Activated T-cell treated with anti-CD3 and anti-CD28 coated beads for 48 hours (primary cell): ENCODE results near the gene ANKRD23.

Source experiments
- DNase-seq: peaks from one replicate; pipeline ENCODE4 v3.0.0-alpha.2; 2020; ENCODE audit warnings: low read depth

The ANKRD23 gene

DNA sequence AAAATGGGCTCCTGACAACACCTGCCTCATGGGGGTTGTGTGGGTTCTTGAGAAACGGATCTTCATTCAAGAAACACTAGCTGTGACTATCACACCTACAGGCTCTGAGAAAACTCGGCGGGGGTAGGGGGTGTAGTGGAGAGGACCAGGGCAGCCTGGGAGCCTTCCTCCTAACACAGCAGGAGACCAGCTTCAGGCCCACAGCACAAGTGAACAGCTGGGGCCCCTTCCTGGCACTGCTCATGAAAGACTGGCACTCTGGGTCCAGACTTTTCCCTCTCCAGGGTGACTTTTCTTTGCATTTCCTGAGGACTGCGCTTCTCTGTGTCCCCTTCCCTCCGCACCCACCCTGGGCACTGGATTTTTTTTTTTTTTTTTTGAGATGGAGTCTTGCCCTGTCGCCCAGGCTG lies 33.2 kb upstream of the ANKRD23 start:
- no peak for DNase-seq

DNA sequence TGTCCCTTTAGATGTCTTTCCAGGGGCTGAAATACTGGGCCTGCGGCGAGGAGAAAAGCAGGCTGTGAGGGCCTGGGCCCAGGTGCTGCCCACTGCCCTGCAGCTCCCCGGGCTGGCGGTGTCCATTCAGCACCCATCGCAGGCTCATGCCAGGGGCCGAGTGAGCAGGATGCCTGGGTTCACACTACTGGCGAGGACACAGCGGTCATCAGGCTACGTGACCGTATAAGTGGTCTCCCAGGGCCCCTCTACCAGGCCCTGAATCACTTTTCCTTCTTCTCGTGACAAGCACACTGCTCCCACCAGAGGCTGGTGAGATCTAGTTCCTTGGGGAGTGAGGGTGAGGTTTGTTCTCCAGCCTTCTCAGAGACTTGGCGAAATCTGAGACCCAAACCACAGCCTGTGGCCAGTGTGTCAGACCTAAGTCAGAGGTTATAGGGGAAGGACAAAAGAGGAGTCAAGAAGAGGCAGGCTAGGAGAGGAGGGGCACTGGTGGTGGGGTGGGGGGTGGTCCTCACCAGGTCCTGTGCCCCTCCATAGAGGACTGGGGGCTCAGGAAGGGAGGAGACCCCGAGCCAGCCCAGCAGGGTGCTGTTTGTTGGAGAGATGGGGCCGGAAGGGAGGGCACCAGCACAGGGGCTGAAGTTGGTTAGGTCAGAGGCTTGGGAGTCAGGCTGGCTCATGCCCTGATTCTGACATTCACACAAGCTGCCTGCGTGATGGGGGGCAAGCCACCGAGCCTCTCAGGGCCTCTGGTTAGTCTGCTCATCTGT lies 32.6 kb upstream of the ANKRD23 start:
- DNase-seq = no peak

DNA sequence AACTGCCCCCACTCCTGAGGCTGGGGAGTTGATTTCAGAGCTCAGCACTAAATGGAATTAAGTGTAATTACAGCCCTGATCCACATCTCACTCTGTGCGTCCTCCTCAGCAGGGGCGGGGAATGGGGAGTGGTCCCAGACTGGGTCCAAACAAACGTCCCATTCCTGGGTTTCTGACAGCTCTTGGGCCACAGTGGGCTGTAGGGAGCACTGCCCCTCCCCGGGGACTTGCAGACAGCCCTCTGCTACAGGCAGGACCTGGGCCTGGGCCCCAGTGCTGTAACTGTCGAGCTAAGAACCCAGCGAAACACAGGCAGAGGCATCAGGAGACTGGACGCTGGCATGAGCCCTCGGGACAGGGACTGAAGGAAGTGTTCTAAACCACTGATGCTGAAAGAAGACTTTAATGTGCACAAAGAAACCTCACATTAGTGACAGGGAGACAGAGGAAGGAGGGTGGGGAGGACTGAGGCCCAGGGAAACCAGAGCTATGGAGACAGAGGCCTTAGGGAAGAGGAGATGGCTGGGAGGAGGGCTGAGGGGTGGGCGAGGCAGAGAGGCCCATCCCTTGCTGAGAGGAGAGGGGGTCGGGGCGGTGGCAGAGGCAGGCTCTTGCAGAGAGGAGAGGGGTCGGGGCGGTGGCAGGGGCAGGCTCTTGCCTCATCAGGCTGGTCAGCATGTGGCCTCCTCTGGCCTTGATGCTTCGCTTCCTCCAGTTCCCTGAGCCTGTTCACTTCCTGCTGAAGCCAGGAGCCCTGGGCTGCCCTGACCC lies 31.9 kb upstream of the ANKRD23 start:
- no peak for DNase-seq

DNA sequence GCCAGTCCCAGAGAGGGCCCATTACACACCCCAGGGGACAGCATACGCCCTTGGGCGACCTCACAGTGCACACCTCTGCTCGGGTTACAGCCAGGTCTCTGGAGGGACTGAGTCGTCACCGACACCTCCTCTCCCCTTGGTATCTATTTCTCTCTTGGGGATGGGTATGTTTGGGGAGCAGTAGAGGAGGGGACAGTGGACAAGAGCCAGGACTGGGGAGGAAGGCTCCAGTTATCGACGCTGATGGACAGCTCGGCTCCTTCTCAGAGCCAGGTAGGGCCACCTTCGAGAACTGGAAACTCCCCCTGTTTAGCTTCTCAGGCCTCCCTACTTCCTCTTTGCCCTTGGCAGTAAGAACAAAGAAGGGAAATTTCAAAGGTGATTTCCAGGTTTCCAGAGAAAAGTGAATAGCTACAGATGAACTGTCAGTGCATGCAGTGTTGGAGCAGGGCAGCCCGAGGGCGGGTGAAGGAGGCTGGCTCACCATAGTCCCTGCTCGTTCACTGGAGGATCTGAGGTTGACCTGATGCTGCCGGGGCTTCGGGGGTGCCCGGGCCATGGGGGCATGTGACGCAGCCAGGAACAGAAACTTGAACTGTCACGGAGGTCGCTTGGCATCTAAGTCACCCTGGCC lies 30.5 kb upstream of the ANKRD23 start:
- no peak for DNase-seq

DNA sequence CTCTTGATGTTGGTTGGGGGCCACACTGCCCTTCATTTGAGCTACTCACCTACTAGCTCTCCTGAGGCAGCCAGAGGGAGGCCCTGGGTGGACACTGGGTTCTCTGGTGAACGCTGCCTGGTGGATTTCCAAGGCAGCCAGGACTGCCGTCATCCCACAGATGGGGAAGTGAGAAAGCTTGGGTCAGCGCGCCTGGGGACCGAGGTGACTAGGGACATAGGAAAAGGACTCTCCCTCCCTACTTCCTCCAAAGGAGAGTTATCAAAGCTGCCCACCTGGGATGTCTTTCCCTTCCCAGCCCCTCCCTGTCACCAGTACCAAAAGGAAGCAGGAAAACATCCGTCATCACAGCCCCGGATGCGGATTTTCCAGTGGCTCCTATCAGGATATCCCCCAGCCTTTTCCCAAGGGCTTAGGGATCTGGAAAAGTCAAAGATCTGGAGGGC lies 29.9 kb upstream of the ANKRD23 start:
- no peak for DNase-seq

DNA sequence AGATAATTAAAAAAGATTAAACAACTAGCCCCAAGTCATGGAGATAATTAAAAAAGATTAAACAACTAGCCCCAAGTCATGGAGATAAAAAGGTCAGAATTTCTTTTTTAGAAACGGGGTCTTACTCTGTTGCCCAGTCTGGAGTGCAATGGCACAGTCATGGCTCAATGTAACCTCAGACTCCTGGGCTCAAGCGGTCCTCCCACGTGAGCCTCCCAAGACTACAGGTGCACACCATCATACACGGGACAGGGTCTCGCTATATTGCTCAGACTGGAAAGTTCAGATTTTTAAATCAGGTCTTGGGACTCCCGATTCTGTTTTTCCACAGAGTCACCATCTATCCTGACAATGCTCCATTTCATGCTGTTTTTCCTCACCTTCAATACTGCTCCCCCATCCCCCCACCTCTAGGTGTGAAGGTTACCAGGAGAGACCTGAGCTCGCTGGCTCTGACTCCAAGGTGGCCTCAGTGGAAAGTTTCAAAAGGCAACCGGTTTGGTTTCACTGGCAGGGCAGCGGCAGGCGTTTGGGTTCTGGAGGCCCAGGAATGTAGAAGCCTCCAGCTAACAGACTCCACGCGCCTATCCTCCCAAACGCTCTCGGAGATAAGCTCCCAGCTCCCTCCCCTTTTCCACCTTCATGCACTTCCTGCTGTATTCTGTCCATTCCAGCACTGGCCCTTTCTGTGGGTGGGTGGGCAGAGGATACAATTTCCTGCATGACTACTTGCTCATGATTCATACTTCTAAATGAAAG lies 28.9 kb upstream of the ANKRD23 start:
- no peak for DNase-seq

DNA sequence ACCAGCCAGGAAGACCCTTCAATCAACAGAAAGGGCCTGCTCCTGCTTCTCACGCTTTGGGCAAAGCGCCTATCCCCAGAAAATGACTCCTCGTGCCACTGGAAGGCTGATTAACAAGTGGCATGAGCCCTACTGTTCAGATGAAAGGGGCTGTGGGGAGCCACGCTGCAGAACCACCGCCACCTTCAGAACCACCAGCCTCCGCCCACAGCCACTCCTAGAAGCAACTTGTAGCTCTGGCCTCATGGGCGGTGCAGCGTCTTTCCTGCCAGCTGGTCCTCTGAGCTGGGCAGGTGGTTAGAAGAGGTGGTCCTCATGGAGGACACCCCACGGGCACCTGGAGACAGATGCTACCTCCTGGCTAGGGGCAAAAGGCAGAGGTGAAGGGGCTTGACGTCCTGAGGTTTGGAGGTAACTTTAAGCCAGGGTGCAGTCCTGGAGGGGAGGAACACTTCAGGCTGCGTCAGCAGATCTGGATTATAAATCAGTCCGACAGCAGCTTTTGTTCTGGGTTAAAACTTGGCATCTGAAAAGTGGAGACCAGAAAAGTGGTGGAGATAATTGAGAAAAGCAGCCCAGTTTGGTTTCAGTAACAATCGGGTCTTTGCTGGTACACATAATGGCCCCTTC lies 26.9 kb upstream of the ANKRD23 start:
- peak; percentile 45 for DNase-seq

DNA sequence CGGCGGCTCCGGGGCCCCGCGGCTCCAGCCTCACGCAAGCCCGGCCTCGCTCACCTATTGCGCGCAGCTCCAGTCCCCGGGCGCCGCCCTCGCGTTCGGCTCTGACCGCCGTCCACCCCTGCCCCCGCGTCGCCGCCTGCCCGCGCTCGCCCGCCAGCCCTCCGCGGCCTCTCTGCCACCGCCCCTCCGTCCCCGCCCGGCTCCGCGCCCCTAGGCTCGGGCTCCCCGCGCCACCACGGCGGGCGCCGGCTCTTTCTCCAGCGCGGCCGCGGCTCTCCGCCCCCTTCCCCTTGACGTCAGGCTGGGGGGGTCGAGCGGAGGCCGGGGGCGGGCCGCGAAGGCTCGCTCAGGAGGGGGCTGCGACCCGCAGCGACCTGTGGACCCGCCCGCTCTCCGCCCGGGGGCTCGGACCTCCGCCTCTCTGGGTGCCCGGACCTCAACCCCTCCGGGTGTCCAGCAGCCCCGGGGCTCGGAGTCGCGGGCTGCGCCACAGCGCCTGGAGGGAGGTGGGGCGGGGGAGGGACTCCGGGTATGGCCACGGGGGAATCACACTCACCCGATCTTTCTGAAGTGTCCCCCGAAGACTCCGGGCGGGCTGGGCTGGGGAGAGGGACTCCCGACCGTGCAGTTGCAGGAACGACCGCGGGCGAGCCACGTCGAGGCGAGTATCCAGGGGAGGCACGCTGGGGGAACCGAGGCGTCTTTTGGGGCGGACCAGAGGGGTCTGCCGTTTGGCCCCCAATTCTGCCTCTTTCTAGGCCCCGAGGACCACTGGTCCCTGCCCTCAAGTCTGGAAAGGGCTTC lies 26.2 kb upstream of the ANKRD23 start, which contains the start of gene SEMA4C:
SEMA4C (minus strand) TSS at position 259 of the 804 bp plus-strand sequence. CDS start 2,194 bp downstream, outside the sequence.
- peak; percentile 31 for DNase-seq

DNA sequence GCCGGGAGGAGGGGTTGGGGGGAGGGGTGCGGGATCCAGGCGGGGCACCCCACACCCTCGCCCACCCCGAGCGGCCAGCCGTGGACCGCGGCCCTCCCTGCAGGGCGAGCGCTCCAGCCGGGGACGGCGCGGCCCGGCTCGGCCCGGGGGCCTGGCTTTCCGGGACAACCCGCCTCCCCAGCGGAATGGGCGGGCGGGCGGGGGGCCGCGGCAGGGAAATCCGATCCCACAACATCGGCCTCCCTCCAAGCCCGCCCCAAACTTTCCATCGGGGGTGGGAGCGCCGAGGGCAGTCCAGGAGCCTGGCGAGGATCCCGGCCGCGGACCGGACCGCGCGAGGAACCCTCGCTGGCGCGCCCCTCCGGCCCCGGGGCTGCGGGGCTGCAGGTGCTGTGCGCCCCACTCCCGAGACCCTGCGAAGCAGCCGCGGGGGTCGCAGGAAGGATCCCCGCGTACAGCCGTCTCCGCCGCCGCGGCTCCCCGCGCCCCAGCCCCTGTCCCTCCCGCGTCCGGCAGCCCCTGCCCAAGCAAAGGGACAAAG lies 25.5 kb upstream of the ANKRD23 start:
- DNase-seq = no peak

DNA sequence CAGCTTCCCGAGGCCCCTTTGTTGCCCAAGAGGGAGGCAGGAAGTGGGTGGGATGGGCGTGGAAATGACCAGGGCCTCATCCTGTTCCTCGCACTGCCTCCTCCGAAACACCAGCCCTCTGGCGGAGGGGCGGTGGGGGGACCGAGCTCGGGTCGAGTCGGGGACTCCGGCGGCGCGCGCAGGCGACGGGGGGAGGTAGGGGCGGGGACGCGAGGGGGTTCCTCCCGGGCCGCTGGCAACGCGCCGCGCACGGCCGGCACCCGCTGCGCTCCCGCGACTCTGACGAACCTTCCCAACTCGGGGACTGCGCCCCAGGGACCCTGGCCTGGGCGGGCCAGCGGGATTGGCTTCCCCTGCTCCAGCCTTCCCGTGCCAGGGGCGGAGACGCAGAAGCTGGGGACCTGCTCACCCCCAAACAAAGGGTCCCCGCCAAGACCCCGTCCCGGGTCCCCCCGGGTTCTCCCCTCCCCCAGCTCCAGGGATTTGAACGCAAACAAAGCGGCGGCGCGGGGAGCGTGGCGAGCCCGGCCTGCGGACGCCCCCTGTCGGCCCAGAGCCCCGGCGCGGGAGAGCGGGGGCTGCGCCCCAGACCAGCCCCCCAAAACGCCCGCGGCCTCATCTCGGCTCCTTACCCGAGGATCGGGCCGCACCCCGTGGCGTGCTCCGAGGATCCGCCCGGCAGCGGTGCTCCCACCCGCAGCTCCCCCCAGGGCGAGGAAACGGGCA lies 24.9 kb upstream of the ANKRD23 start:
- DNase-seq = peak; percentile 60

DNA sequence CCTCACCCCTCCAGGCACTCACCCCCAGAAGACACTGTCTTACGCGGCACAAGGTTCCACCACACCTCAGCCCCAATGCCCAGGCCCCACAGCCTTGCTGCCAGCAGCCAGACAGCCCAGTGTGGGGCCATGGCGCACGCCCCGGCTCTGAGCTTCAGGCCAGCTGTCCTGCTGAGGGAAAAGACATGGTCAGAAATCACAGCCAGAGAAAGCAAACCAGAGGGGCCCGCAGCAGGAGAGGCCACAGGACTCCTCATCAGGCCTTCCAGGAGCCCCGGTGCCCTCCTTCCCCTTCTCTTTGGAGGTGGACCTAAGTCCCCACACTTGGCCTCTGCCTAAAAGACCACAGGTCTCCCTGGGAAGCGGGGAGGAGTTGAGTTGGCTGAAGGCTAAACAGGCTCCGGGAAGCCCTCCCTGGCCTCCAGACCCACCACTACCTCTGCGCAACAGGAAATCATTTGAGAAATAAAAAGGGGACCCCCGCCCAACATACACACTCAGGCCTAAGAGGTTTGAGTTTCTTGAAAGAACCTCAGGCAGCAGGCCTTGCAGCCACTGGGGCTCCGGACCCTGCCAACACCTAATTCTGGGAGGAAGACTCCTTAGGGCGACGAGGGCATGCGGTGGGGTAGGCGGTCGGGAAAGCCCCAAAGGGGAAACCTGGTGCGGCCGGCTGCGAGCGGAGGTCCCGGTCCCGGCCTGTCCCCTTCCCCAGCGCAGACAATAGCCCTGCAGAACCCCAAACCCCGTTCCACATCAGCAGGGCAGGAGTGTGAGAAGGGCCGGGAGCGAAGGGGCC lies 24.1 kb upstream of the ANKRD23 start:
- no peak for DNase-seq

DNA sequence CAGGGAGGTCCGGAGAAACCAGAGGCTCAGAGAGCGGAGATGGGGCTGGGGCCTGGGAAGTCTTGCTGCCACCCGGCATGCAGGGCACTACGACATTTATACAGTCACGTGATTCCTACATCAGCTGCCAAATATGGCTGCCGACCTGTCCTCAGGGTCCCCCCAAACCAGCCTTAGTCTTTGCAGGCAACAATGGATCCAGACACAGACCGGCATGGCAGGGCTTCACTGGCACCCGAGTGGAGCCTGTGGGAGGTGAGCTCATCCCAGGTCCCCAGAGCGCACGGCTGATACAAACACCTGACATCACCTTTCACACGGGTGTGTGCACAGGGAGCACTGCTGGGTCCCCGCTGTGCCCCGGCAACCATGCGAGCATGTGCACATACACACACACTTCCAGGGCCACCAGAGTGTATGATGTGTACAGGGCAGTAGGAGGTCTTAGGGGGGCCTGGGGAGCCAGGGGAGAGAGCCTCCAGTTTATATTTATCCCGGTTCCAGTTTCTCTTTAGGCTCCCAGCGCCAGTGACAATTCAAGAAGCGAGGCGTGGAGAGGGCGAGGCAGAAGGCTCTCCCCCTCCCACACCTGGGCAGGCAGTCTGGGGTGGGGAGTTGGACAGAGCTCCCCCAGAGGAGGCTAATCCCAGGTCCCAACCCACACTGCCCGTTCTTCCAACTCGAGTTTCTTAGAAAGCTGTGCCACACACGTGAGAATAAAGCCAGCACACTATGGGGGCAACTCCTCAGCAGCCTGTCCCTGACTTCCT lies 23.4 kb upstream of the ANKRD23 start:
- DNase-seq = no peak

DNA sequence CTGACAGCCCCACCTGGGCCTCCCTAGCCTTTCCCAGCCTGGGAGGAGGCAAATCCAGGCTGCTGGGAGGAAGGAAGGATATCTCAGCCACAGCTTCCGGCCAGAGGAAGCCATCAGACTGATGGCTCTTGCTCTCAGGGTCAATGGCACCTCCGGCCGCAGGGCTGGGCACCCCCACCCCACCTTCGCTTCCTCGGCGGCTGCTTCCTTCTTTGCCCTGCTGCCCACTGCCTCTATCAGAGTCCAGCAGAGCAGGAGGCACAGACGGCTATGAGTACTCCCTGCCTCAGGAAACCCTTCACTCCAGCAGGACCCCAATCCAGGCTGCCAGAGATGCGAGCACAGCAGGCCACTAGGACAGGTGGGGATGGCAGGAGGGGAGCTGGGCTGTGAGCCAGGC lies 22.8 kb upstream of the ANKRD23 start:
- no peak for DNase-seq

DNA sequence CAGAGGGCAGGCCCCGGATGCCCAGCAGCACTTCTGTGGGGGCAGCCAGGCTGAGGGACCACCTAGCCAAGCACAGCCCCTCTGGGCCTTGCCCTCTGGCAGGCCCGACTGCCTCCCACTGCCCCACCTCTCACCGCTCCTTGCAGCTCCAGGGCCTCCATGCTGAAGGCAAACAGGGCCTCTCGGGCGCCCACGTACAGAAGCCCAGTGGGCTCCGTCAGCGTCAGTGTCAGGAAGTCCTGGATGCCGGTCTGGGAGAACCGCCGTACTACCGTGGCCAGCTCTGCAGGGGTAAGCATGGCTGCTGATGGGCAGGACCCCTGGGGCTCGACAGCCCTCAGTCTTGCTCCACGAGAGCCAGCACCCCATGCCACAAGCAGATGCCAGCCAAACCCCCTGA lies 22.3 kb upstream of the ANKRD23 start:
- no peak for DNase-seq

DNA sequence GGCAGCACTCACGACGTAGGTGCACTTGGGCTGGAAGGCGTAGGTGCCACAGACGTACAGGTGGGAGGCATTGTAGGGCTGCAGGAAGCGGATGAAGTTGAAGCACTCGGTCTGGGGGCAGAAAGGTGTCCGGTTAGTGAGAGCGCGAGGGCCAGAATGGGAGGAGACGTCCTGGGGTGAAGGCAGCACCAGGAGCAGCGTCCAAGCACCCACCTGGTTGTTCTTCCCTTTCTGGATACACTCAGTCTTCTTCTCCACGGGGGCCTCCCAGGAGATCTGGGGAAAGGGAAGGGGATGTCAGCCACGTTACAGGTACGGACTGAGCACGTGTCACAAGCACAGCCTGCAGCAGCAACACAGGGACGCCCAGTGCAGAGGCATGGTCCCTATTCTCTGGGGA lies 21.8 kb upstream of the ANKRD23 start:
- DNase-seq = no peak

DNA sequence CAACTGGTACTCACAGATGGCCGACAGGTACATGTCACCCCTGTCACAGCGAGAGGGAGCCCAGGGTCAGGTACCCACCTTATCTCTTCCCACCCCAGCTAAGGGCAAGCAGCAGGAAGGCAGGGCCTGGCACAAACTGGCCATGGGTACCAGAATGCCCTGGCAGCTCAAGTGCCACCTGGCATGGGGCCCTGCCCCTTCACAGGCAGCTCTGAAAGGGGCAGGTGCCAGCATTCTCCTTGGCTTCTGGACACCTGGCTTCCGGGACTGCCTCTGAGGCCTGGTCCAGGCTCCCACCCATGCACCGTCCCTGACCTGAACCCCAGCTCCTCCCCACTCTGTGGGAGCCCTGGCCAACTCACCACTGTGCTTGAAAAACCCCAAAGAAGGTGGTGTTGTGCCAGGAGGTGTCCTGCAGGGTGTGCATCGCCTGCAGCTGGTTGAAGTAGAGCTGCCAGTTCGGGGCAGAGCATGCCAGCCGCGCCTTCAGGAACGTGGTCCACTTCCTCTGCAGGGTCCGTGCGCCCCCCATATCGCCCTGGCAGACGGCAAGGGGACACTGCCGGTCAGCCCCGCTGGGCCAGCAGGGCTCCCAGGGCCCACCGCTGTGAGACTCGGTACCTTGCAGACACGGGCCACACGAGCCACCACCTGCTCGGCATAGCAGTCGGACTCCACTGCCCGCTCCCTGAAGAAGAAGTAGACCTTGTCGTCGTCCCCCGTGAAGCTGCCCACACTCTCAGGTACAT lies 20.7 kb upstream of the ANKRD23 start:
- DNase-seq = no peak

DNA sequence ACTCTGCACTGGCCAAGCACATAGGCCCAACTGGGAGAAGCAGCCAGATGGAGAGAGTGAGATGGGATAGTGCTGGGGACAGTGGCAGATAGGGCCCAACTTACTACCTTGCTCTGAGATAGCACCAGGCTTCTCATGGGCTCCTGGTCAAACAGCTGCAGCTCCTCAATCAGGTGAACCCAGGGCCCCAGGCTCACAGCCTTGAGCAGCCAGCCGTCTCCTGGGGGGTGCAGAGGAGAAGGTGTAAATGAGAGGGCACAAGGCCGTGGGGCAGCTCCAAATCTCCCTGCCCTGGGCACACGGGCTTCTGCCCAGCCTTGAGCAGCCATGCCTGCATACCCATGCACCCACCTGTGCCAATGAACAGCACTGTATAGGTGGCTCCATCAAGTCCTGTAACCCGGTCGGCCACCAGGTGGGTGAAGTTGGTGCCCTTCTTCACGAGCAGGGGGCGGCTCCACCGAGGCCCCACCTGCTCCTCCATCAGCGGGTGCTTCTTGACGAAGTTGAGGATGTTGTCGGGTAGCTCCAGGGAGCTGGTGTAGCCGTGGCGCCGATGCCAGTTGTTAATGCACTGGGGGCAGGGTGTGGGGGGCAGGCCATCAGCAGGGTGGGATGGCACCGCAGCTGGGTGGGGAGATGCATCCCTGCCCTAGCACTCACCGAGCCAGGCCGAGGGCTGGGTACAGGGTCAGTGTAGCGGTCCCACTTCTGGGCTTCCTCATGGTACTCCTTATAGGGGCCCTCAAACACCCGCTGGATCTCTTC lies 19.9 kb upstream of the ANKRD23 start:
- DNase-seq = no peak
